ENCODE results near the gene MYO16.
"Not testable (repeated sequence)": the region's sequence is repeated elsewhere in the genome, so short reads cannot be mapped to it uniquely, and the experiment has no call there.

MYO16 gene

GRCh38 chr13:108981407-108981806 lies 352.0 kb downstream of the MYO16 start:
- no peak for DNase-seq (ENCODE audit: low spot score)

GRCh38 chr13:108983273-108983672 lies 353.9 kb downstream of the MYO16 start:
- no peak for DNase-seq (ENCODE audit: low spot score)

GRCh38 chr13:108984251-108984920 lies 355.0 kb downstream of the MYO16 start:
- DNase-seq (ENCODE audit: low spot score) = no peak

- no peak for DNase-seq (ENCODE audit: low spot score)
Measured at GRCh38 chr13:108985166-108985565, 355.8 kb downstream of the MYO16 start.

- no peak for DNase-seq (ENCODE audit: low spot score)
Measured at GRCh38 chr13:108987517-108987916, 358.1 kb downstream of the MYO16 start.

- DNase-seq (ENCODE audit: low spot score) = no peak
Measured at GRCh38 chr13:108987944-108988343, 358.5 kb downstream of the MYO16 start.

- DNase-seq (ENCODE audit: low spot score) = not testable (repeated sequence)
Measured at GRCh38 chr13:108991416-108991815, 362.0 kb downstream of the MYO16 start.

- no peak for DNase-seq (ENCODE audit: low spot score)
Measured at GRCh38 chr13:108993346-108993745, 363.9 kb downstream of the MYO16 start.

GRCh38 chr13:108996430-108996829 lies 367.0 kb downstream of the MYO16 start:
- DNase-seq (ENCODE audit: low spot score) = no peak

- DNase-seq (ENCODE audit: low spot score) = no peak
Measured at GRCh38 chr13:109000207-109000606, 370.8 kb downstream of the MYO16 start.

- no peak for DNase-seq (ENCODE audit: low spot score)
Measured at GRCh38 chr13:109002934-109003333, 373.5 kb downstream of the MYO16 start.

- DNase-seq (ENCODE audit: low spot score) = no peak
Measured at GRCh38 chr13:109007946-109008345, 378.5 kb downstream of the MYO16 start.

GRCh38 chr13:109009756-109010155 lies 380.3 kb downstream of the MYO16 start:
- DNase-seq (ENCODE audit: low spot score) = no peak

- no peak for DNase-seq (ENCODE audit: low spot score)
Measured at GRCh38 chr13:109010912-109011311, 381.5 kb downstream of the MYO16 start.

GRCh38 chr13:109012115-109012514 lies 382.7 kb downstream of the MYO16 start:
- DNase-seq (ENCODE audit: low spot score) = no peak

GRCh38 chr13:109021558-109021957 lies 392.1 kb downstream of the MYO16 start:
- DNase-seq (ENCODE audit: low spot score) = no peak

GRCh38 chr13:109024611-109025010 lies 395.2 kb downstream of the MYO16 start:
- DNase-seq (ENCODE audit: low spot score) = no peak

- no peak for DNase-seq (ENCODE audit: low spot score)
Measured at GRCh38 chr13:109026266-109026665, 396.9 kb downstream of the MYO16 start.

- DNase-seq (ENCODE audit: low spot score) = no peak
Measured at GRCh38 chr13:109028624-109029023, 399.2 kb downstream of the MYO16 start.

GRCh38 chr13:109033090-109033489 lies 403.7 kb downstream of the MYO16 start:
- DNase-seq (ENCODE audit: low spot score) = no peak

- no peak for DNase-seq (ENCODE audit: low spot score)
Measured at GRCh38 chr13:109036078-109036780, 406.8 kb downstream of the MYO16 start.

- DNase-seq (ENCODE audit: low spot score) = no peak
Measured at GRCh38 chr13:109043636-109044035, 414.2 kb downstream of the MYO16 start.

- no peak for DNase-seq (ENCODE audit: low spot score)
Measured at GRCh38 chr13:109055850-109056249, 426.4 kb downstream of the MYO16 start.

GRCh38 chr13:109058087-109058486 lies 428.7 kb downstream of the MYO16 start:
- no peak for DNase-seq (ENCODE audit: low spot score)
